Activated T-cell treated with anti-CD3 and anti-CD28 coated beads, Interleukin-2, amount 50 U/mL, for 4 hours (primary cell): ENCODE measurements around the gene GRM5. TPM values are rescaled to one million over a fixed set of nuclear protein-coding genes. Genes with fewer than 3 reads are reported as not detected.

ENCODE experiments used
- ATAC-seq, 2 donors: fragments of 200-7000 bp; cut with Tn5 transposase; one replicate each; pipeline ENCODE4 v1.10.0; 2021
- DNase-seq: peaks from one replicate; pipeline ENCODE4 v3.0.0-alpha.2; 2020
- H3K27me3 Mint-ChIP-seq: one replicate; pipeline ENCODE4 v1.8.0; 2021; ENCODE audit warnings: low read depth, mixed read lengths
- H3K36me3 Mint-ChIP-seq: one replicate; pipeline ENCODE4 v1.8.0; 2022; ENCODE audit warnings: mixed read lengths; ENCODE audit not compliant: insufficient read depth
- H3K4me1 Mint-ChIP-seq: one replicate; pipeline ENCODE4 v1.8.0; 2021; ENCODE audit warnings: low read depth, mixed read lengths
- H3K4me3 Mint-ChIP-seq: one replicate; pipeline ENCODE4 v1.8.0; 2021; ENCODE audit warnings: mild to moderate bottlenecking, moderate library complexity, mixed read lengths
- H3K9me3 Mint-ChIP-seq: one replicate; pipeline ENCODE4 v1.8.0; 2021; ENCODE audit warnings: mixed read lengths
- total RNA-seq, 3 donors: library from RNA; stranded (reverse); gene quantifications; one replicate each; pipeline ENCODE4 v1.2.1, GENCODE V29; 2021

Gene GRM5
- total RNA-seq, 3 donors from 2014 or later: not detected

GRCh38 chr11:88799771-88800500 is 265.8 kb downstream of the GRM5 start:
- ATAC-seq: no peak
- Mint-ChIP-seq H3K4me1 (peaks cover 5% of the 10 kb centered on the region), H3K27me3 (no peaks in the 10 kb centered on the region), H3K4me3 (no peak overlapping the region), H3K9me3 (no peaks in the 10 kb centered on the region), H3K36me3 (no peaks in the 10 kb centered on the region)
- no peak for DNase-seq

GRCh38 chr11:88790182-88790581 is 275.6 kb downstream of the GRM5 start:
- no peak overlapping the region for H3K4me3 Mint-ChIP-seq
- DNase-seq: no peak
- H3K27me3 Mint-ChIP-seq: peaks cover 2% of the 10 kb centered on the region
- H3K36me3 Mint-ChIP-seq: no peaks in the 10 kb centered on the region
- H3K4me1 Mint-ChIP-seq: no peaks in the 10 kb centered on the region
- H3K9me3 Mint-ChIP-seq: no peaks in the 10 kb centered on the region
- ATAC-seq: no peak

GRCh38 chr11:88779577-88779976 is 286.2 kb downstream of the GRM5 start:
- no peak overlapping the region for H3K4me3 Mint-ChIP-seq
- H3K27me3 Mint-ChIP-seq: peaks cover 2% of the 10 kb centered on the region
- peaks cover 4% of the 10 kb centered on the region for H3K4me1 Mint-ChIP-seq
- DNase-seq (no peak), ATAC-seq (no peak)
- H3K9me3 Mint-ChIP-seq: peaks cover 5% of the 10 kb centered on the region
- H3K36me3 Mint-ChIP-seq: no peaks in the 10 kb centered on the region

GRCh38 chr11:88770475-88771079 is 295.2 kb downstream of the GRM5 start:
- DNase-seq (no peak), ATAC-seq (no peak)
- Mint-ChIP-seq H3K36me3 (no peaks in the 10 kb centered on the region), H3K9me3 (no peaks in the 10 kb centered on the region), H3K4me1 (no peaks in the 10 kb centered on the region), H3K4me3 (no peak overlapping the region), H3K27me3 (no peaks in the 10 kb centered on the region)

GRCh38 chr11:88744140-88744539 is 321.6 kb downstream of the GRM5 start:
- DNase-seq: no peak
- Mint-ChIP-seq H3K4me1 (no peaks in the 10 kb centered on the region), H3K9me3 (no peaks in the 10 kb centered on the region), H3K27me3 (no peaks in the 10 kb centered on the region), H3K4me3 (no peak overlapping the region), H3K36me3 (no peaks in the 10 kb centered on the region)
- ATAC-seq: no peak

GRCh38 chr11:88739524-88739923 is 326.3 kb downstream of the GRM5 start:
- no peaks in the 10 kb centered on the region for H3K4me1 Mint-ChIP-seq
- no peak for ATAC-seq
- H3K4me3 Mint-ChIP-seq: no peak overlapping the region
- H3K9me3 Mint-ChIP-seq: no peaks in the 10 kb centered on the region
- no peaks in the 10 kb centered on the region for H3K36me3 Mint-ChIP-seq
- no peaks in the 10 kb centered on the region for H3K27me3 Mint-ChIP-seq
- no peak for DNase-seq

GRCh38 chr11:88709567-88709966 is 356.2 kb downstream of the GRM5 start:
- Mint-ChIP-seq H3K27me3 (no peaks in the 10 kb centered on the region), H3K4me1 (no peaks in the 10 kb centered on the region), H3K9me3 (peaks cover 3% of the 10 kb centered on the region)

GRCh38 chr11:88704485-88704884 is 361.3 kb downstream of the GRM5 start:
- Mint-ChIP-seq H3K9me3 (peaks cover 3% of the 10 kb centered on the region), H3K36me3 (no peaks in the 10 kb centered on the region), H3K27me3 (no peaks in the 10 kb centered on the region), H3K4me1 (no peaks in the 10 kb centered on the region), H3K4me3 (no peak overlapping the region)
- no peak for ATAC-seq
- DNase-seq: no peak

More at GRCh38 chr11:88709567-88709966, 356.2 kb downstream of the GRM5 start:
- Mint-ChIP-seq H3K4me3 (no peak overlapping the region), H3K36me3 (no peaks in the 10 kb centered on the region)
- ATAC-seq (no peak), DNase-seq (no peak)

GRCh38 chr11:88701816-88702215 is 364.0 kb downstream of the GRM5 start:
- Mint-ChIP-seq H3K4me3 (no peak overlapping the region), H3K36me3 (no peaks in the 10 kb centered on the region), H3K9me3 (peaks cover 3% of the 10 kb centered on the region), H3K27me3 (no peaks in the 10 kb centered on the region), H3K4me1 (no peaks in the 10 kb centered on the region)
- DNase-seq (no peak), ATAC-seq (no peak)

GRCh38 chr11:88697139-88697538 is 368.6 kb downstream of the GRM5 start:
- Mint-ChIP-seq H3K4me3 (no peak overlapping the region), H3K9me3 (no peaks in the 10 kb centered on the region), H3K4me1 (no peaks in the 10 kb centered on the region), H3K27me3 (no peaks in the 10 kb centered on the region), H3K36me3 (no peaks in the 10 kb centered on the region)
- no peak for DNase-seq
- ATAC-seq: no peak

- Mint-ChIP-seq H3K4me3 (no peak overlapping the region), H3K36me3 (no peaks in the 10 kb centered on the region), H3K27me3 (no peaks in the 10 kb centered on the region), H3K9me3 (no peaks in the 10 kb centered on the region), H3K4me1 (no peaks in the 10 kb centered on the region)
- ATAC-seq: no peak
- no peak for DNase-seq
Observed at GRCh38 chr11:88695689-88696414, 369.9 kb downstream of the GRM5 start.

- no peaks in the 10 kb centered on the region for H3K9me3 Mint-ChIP-seq
- DNase-seq (no peak), ATAC-seq (no peak)
- H3K4me3 Mint-ChIP-seq: no peak overlapping the region
- H3K27me3 Mint-ChIP-seq: no peaks in the 10 kb centered on the region
- H3K36me3 Mint-ChIP-seq: no peaks in the 10 kb centered on the region
- no peaks in the 10 kb centered on the region for H3K4me1 Mint-ChIP-seq
Observed at GRCh38 chr11:88692306-88693086, 373.3 kb downstream of the GRM5 start.

- no peaks in the 10 kb centered on the region for H3K36me3 Mint-ChIP-seq
- H3K4me3 Mint-ChIP-seq: no peak overlapping the region
- H3K27me3 Mint-ChIP-seq: no peaks in the 10 kb centered on the region
- no peaks in the 10 kb centered on the region for H3K4me1 Mint-ChIP-seq
- H3K9me3 Mint-ChIP-seq: peaks cover 3% of the 10 kb centered on the region
- ATAC-seq: no peak
- no peak for DNase-seq
Observed at GRCh38 chr11:88689548-88690240, 376.1 kb downstream of the GRM5 start.

GRCh38 chr11:88683024-88683423 is 382.8 kb downstream of the GRM5 start:
- Mint-ChIP-seq H3K27me3 (no peaks in the 10 kb centered on the region), H3K36me3 (no peaks in the 10 kb centered on the region), H3K9me3 (peaks cover 7% of the 10 kb centered on the region), H3K4me3 (no peak overlapping the region), H3K4me1 (peaks cover 6% of the 10 kb centered on the region)
- ATAC-seq: no peak
- no peak for DNase-seq
